GM23338 (cell line): ENCODE measurements around the gene SLC45A2. TPM values are rescaled to one million over a fixed set of nuclear protein-coding genes. Genes with fewer than 3 reads are reported as not detected.

ENCODE experiments used
- ATAC-seq: fragments of 200-7000 bp; cut with Tn5 transposase; 3 replicates; pipeline ENCODE4 v1.9.1; 2020
- DNase-seq: peaks from one replicate; pipeline ENCODE4 v3.0.0-alpha.2; 2015; ENCODE audit warnings: low spot score
- H2AFZ ChIP-seq: fragments of 200-600 bp; sonication (generic); 2 replicates; pipeline ENCODE4 v1.8.0; 2016; ENCODE audit warnings: antibody characterized with exemption, mild to moderate bottlenecking, moderate library complexity
- H3F3A ChIP-seq: fragments of 200-600 bp; sonication (generic); replicated peaks from 2 replicates; pipeline ENCODE4 v1.8.0; 2017; ENCODE audit warnings: antibody characterized with exemption, mixed run types, low read depth
- H3K27ac ChIP-seq: fragments of 200-600 bp; sonication (generic); 2 replicates; pipeline ENCODE4 v1.6.1; 2016; ENCODE audit warnings: low read depth
- H3K27me3 ChIP-seq: fragments of 200-600 bp; sonication (generic); 2 replicates; pipeline ENCODE4 v1.8.0; 2016; ENCODE audit warnings: mild to moderate bottlenecking, mixed run types, moderate library complexity; ENCODE audit not compliant: insufficient read depth
- H3K36me3 ChIP-seq: fragments of 200-600 bp; sonication (generic); 2 replicates; pipeline ENCODE4 v1.8.0; 2016; ENCODE audit warnings: mild to moderate bottlenecking; ENCODE audit not compliant: insufficient read depth
- H3K4me1 ChIP-seq: fragments of 200-600 bp; sonication (generic); 2 replicates; pipeline ENCODE4 v1.8.0; 2016; ENCODE audit warnings: mild to moderate bottlenecking, moderate library complexity; ENCODE audit not compliant: insufficient read depth
- H3K4me2 ChIP-seq: fragments of 200-600 bp; sonication (generic); 2 replicates; pipeline ENCODE4 v1.7.1; 2017; ENCODE audit warnings: mixed run types
- H3K4me3 ChIP-seq: fragments of 200-600 bp; sonication (generic); 2 replicates; pipeline ENCODE4 v1.6.1; 2016; ENCODE audit warnings: mixed run types
- H3K79me2 ChIP-seq: fragments of 200-600 bp; sonication (generic); replicated peaks from 2 replicates; pipeline ENCODE4 v1.8.0; 2017; ENCODE audit warnings: mild to moderate bottlenecking; ENCODE audit not compliant: insufficient read depth
- H3K9me2 ChIP-seq: fragments of 200-600 bp; sonication (generic); 2 replicates; pipeline ENCODE4 v1.8.0; 2017; ENCODE audit not compliant: insufficient read depth
- H4K20me1 ChIP-seq: fragments of 200-600 bp; sonication (generic); replicated peaks from 2 replicates; pipeline ENCODE4 v1.8.0; 2017; ENCODE audit warnings: mild to moderate bottlenecking; ENCODE audit not compliant: insufficient read depth
- H3K27ac Mint-ChIP-seq: 2 replicates; pipeline ENCODE4 v1.8.0; 2020; ENCODE audit warnings: inconsistent platforms, mild to moderate bottlenecking, moderate library complexity, mixed read lengths
- H3K27me3 Mint-ChIP-seq: 3 replicates; pipeline ENCODE4 v1.8.0; 2022; ENCODE audit warnings: low read depth, mild to moderate bottlenecking, moderate library complexity, mixed read lengths, inconsistent platforms; ENCODE audit not compliant: insufficient read depth, poor library complexity
- H3K36me3 Mint-ChIP-seq: 3 replicates; pipeline ENCODE4 v1.8.0; 2021; ENCODE audit warnings: low read depth, mild to moderate bottlenecking, inconsistent platforms, moderate library complexity, mixed read lengths
- H3K4me1 Mint-ChIP-seq: 3 replicates; pipeline ENCODE4 v1.8.0; 2020; ENCODE audit warnings: mild to moderate bottlenecking, inconsistent platforms, mixed read lengths
- H3K4me3 Mint-ChIP-seq: 3 replicates; pipeline ENCODE4 v1.8.0; 2021; ENCODE audit warnings: moderate library complexity, mild to moderate bottlenecking, inconsistent platforms, mixed read lengths
- H3K9me3 Mint-ChIP-seq: 3 replicates; pipeline ENCODE4 v1.8.0; 2020; ENCODE audit warnings: moderate library complexity, mild to moderate bottlenecking, inconsistent platforms, mixed read lengths
- CREB1 ChIP-seq: fragments of 250-450 bp; sonication (Bioruptor Pico); IDR thresholded peaks from 2 replicates; pipeline ENCODE4 v1.5.0; 2020; ENCODE audit warnings: low read depth, mild to moderate bottlenecking, moderate library complexity
- CTCF ChIP-seq, 2 experiments: fragments of 200-600 bp in 1 of 2; sonication (generic) in 1 of 2; conservative IDR thresholded peaks; 2 replicates each; pipeline versions ENCODE4 v1.5.1 to v1.6.1; 2016 to 2017; ENCODE audit warnings: antibody characterized with exemption in 2 of 2, low read depth in 2 of 2, mild to moderate bottlenecking in 2 of 2, moderate library complexity in 1 of 2
- ETS1 ChIP-seq: IDR thresholded peaks from 2 replicates; pipeline ENCODE4 v1.6.1; 2016; ENCODE audit warnings: antibody characterized with exemption
- EZH2 ChIP-seq: fragments of 200-600 bp; sonication (generic); IDR thresholded peaks from one replicate; pipeline ENCODE4 v1.8.0; 2017; ENCODE audit warnings: antibody characterized with exemption, mild to moderate bottlenecking, low read depth; ENCODE audit not compliant: unreplicated experiment
- EZH2phosphoT487 ChIP-seq: fragments of 200-600 bp; sonication (generic); IDR thresholded peaks from one replicate; pipeline ENCODE4 v1.8.1; 2018; ENCODE audit warnings: antibody characterized with exemption; ENCODE audit not compliant: unreplicated experiment
- NANOG ChIP-seq: IDR thresholded peaks from 2 replicates; pipeline ENCODE4 v1.6.1; 2016; ENCODE audit warnings: antibody characterized with exemption, borderline replicate concordance
- POLR2AphosphoS5 ChIP-seq: IDR thresholded peaks from 2 replicates; pipeline ENCODE4 v1.6.1; 2016; ENCODE audit warnings: antibody characterized with exemption, low read depth
- REST ChIP-seq: IDR thresholded peaks from one replicate; pipeline ENCODE4 v1.6.1; 2018; ENCODE audit warnings: antibody characterized with exemption; ENCODE audit not compliant: unreplicated experiment
- STAT1 ChIP-seq: IDR thresholded peaks from one replicate; pipeline ENCODE4 v1.6.1; 2016; ENCODE audit warnings: antibody characterized with exemption; ENCODE audit not compliant: unreplicated experiment
- ZNF114 ChIP-seq: fragments of 250-450 bp; sonication (Bioruptor Pico); IDR thresholded peaks from 2 replicates; pipeline ENCODE4 v1.5.0; 2020; ENCODE audit warnings: mild to moderate bottlenecking, moderate library complexity
- ZNF331 ChIP-seq: fragments of 250-450 bp; sonication (Bioruptor Pico); IDR thresholded peaks from 2 replicates; pipeline ENCODE4 v1.5.0; 2020; ENCODE audit warnings: low read depth, mild to moderate bottlenecking, moderate library complexity
- ZNF462 ChIP-seq: fragments of 250-450 bp; sonication (Bioruptor Pico); IDR thresholded peaks from 2 replicates; pipeline ENCODE4 v1.5.0; 2020; ENCODE audit warnings: mild to moderate bottlenecking, moderate library complexity
- polyA plus RNA-seq: library from polyadenylated mRNA; unstranded; fragments of >200 nt; fragmentation: Nextera tagmentation; extraction: Ambion mirVana; gene quantifications from 2 replicates; pipeline ENCODE4 v1.2.1, GENCODE V29; 2016
- total RNA-seq: library from RNA; depleted of rRNA; stranded (reverse); fragments of >200 nt; shearing (Covaris generic); gene quantifications from 2 replicates; pipeline ENCODE4 v1.2.3, GENCODE V29; 2014

Gene SLC45A2
- total and polyA plus RNA-seq, 2 experiments from 2014 or later = not detected

DNA sequence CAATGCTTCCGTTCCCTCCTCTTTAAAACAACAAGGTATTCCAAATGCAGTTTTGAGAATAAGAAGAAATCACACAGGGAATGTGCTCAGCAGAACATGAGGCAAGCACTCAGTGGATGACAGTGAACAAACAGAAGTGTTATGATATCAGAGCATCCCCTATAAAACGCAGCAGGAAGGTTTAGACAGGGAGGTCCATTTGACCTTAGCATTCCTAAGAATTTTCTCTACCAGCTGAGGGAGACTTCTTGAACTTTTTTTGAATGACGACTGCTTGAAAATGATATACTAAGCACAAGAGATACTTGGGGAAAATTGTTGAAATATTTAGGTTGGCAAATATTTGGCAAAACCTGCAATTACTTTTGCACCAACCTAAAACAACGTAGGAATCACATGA is 19.4 kb upstream of the SLC45A2 start:
- Histone ChIP-seq H3F3A (no peaks in the 10 kb centered on the region), H3K4me2 (no peak overlapping the region), H4K20me1 (no peaks in the 10 kb centered on the region), H3K27ac (no peak overlapping the region), H3K9me2 (no peaks in the 10 kb centered on the region), H3K36me3 (0 out of 2 replicates have a peak, but pooled peaks cover 3% of the 10 kb centered on the region), H3K4me1 (peaks cover 13% of the 10 kb centered on the region; the same call in 1 of the 2 replicates), H2AFZ (no peak overlapping the region), H3K79me2 (no peaks in the 10 kb centered on the region), H3K27me3 (no peaks in the 10 kb centered on the region), H3K4me3 (no peak overlapping the region)
- DNase-seq = no peak
- Mint-ChIP-seq H3K27ac (no peak overlapping the region), H3K9me3 (no peaks in the 10 kb centered on the region), H3K27me3 (peaks cover 10% of the 10 kb centered on the region), H3K4me1 (peaks cover 19% of the 10 kb centered on the region), H3K36me3 (peaks cover 11% of the 10 kb centered on the region), H3K4me3 (no peak overlapping the region)
- TF ChIP-seq POLR2AphosphoS5 (no peak), EZH2 (no peak), ETS1 (no peak), EZH2phosphoT487 (no peak), ZNF462 (CRISPR knock-in tag) (no peak), NANOG (no peak), REST (no peak), CREB1 (CRISPR knock-in tag) (no peak), CTCF (conservative IDR thresholded peaks at IDR 0.05; ENCODE audit: low read depth in 2 of 2) (no peak), STAT1 (no peak), ZNF331 (CRISPR knock-in tag) (no peak), ZNF114 (CRISPR knock-in tag) (no peak)
- ATAC-seq = no peak
